ENCODE measurements around the gene DHRSX.
"Not testable (repeated sequence)": the region's sequence is repeated elsewhere in the genome, so short reads cannot be mapped to it uniquely, and the experiment has no call there.

The DHRSX gene

DNA sequence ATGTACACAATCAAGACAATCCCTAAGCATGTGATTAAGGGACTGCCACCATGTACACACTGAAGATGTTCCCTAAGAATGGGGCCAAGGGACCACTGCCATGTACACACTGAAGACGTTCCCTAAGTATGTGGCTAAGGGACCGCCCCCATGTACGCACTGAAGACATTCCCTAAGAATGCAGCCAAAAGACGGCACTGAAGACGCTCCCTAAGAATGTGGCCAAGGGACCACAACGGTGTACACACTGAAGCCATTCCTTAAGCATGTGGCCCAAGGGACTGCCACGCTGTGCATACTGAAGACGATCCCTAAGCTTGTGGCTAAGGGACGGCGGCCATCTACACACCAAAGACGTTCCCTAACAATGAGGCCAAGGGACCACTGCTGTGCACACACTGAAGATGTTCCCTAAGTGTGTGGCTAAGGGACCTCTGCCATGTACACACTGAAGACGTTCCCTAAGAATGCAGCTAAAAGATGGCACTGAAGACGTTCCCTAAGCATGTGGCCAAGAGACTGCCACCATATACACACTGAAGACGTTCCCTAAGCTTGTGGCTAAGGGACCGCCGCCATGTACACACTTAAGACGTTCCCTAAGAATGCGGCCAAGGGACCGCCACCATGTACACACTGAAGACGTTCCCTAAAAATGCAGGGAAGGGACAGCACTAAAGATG, 26.4 kb downstream of the DHRSX start:
- no peak for DNase-seq (ENCODE audit: low spot score)

DNA sequence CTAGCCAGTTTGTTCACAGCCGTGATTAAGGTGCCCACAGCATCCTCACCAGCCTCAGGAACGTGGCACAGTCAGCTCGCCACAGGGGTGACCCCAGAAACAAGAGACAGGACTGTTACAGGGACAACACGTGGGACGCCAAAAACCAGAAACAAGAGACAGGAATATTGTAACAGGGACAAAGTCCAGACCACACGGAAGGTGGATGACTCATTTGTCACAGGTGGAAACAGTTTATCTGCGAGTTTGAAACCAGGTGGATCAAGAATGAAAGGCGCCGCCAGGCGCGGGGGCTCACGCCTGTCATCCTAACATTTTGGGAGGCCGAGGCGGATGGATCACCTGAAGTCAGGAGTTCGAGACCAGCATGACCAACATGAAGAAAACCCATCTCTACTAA, 27.7 kb downstream of the DHRSX start:
- DNase-seq (ENCODE audit: low spot score): not testable (repeated sequence)

DNA sequence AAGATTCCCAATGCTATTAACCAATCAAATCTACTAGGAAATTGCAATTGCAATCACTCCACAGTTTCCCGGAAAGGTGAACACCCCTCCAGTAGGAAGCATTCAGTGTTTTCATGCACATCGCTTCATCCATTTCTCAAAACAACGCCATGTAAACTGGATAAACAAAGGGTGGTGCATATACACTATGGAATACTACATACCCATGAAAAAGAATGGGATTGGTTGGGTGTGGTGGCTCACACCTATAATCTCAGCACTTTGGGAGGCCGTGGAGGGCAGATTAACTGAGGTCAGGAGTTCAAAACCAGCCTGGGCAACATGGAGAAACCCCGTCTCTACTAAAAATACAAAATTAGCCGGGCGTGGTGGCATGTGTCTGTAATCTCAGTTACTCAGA, 29.1 kb downstream of the DHRSX start:
- DNase-seq (ENCODE audit: low spot score): no peak

DNA sequence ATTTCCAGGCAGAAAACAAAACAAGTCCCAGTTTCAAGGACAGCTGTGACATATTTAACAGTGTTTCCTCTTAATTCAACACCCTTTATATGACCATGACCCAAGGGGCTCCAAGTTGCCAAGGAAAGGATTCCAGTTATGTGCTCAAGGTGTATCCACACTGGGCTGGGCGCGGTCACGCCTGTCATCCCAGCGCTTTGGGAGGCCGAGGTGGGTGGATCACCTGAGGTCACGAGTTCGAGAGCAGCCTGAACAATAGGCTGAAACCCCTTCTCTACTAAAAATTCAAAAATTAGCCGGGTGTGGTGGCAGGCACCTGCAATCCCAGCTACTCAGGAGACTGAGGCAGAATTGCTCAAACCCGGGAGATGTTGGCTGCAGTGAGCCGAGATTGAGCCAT, 29.6 kb downstream of the DHRSX start:
- DNase-seq (ENCODE audit: low spot score): not testable (repeated sequence)

DNA sequence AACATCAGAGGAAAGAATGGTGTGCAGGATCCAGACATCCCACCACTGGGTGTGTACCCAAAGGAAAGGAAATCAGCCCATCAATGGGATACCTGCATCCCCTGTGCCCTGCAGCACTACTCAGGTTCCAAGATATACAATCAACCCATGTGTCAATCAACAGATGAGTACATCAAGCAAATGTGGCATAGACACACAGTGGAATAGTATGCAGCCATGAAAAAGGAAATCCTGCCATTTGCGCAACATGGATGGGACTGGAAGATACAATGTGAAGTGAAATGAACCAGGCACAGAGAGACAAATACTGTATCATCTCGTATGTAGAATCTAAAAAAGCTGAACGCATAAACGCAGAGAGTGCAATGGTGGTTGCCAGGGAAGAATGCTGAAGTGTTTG, 30.9 kb downstream of the DHRSX start:
- not testable (repeated sequence) for DNase-seq (ENCODE audit: low spot score)

DNA sequence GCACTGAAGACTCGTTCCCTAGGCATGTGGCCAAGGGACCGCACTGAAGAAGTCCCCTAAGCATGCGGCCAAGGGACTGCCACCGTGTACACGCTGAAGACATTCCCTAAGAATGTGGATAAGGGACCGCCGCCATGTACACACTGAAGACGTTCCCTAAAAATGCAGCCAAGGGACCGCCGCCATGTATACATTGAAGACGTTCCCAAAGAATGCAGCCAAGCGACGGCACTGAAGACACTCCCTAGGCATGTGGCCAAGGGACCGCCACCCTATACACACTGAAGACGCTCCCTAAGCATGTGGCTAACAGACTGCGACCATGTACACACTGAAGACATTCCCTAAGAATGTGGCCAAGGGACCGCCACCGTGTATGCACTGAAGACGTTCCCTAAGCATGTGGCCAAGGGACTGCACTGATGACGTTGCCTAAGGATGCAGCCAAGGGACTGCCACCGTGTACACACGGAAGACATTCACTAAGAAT, 31.5 kb downstream of the DHRSX start:
- no peak for DNase-seq (ENCODE audit: low spot score)

DNA sequence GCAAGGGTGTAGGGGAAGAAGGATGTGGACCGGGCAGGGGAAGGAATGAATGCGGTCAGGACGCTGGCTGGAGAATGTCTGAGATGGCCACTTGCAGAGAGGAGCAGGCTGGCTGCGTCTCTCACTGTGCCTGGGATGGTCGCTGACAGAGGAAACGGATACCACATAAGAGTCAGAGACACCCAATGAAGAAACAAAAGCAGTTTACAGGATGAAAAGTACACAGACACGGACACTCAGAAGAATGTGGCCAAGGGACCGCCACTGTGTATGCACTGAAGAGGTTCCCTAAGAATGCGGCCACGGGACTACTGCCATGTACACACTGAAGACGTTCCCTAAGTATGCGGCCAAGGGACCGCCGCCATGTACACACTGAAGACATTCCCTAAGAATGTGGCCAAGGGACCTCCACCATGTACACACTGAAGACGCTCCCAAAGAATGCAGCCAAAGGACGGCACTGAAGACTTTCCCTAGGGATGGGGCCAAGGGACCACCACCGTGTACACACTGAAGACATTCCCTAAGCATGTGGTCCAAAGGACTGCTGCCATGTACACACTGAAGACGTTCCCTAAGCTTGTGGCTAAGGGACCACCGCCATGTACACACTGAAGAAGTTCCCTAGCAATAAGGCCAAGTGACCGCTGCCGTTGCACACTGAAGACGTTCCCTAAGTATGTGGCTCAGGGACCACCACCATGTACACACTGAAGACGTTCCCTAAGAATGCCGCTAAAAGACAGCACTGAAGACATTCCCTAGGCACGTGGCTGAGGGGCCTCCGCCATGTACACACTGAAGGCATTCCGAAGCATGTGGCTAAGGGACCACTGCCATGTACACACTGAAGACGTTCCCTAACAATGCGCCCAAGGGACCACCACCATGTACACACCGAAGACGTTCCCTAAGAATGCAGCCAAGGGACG, 32.2 kb downstream of the DHRSX start:
- no peak for DNase-seq (ENCODE audit: low spot score)

DNA sequence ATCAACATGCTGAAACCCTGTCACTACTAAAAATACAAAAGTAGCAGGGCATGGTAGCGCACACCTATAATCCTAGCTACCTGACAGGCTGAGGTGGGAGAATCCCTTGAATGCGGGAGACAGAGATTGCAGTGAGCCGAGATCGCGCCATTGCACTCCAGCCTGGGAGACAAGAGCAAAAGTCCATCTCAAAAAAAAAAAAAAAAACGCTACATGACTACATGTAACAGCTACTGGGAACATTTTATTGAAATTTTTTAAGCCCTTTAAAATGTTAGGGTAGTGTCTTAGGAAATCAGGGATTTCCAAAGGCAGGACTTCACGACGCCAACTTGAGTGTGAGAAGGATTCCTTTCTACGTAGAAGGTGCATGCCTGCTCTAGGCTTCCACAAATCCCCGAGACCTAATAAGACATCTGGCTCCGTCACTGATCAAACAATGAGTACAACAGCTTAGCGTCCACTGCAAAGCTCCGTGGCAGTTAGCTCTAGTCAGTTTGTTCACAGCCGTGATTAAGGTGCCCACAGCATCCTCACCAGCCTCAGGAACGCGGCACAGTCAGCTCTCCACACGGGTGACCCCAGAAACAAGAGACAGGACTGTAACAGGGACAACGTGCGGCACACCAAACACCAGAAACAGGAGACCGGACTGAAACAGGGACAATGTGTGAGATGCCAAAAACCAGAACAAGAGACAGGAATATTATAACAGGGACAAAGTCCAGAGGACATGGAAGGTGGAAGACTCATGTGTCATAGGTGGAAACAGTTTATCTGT, 33.7 kb downstream of the DHRSX start:
- DNase-seq (ENCODE audit: low spot score): no peak

DNA sequence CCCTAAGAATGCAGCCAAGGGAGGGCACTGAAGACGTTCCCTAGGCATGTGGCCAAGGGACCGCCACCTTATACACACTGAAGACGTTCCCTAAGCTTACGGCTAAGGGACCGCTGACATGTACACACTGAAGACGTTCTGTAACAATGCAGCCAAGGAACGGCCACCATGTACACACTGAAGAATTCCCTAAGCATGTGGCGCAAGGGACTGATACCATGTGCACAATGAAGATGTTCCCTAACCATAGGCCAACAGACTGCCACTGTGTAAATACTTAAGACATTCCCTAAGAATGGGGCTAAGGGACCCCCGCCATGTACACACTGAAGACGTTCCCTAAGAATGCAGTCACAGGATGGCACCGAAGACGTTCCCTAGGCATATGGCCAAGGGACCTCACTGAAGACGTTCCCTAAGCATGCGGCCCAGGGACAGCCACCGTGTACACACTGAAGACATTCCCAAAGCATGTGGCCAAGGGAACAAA, 36.1 kb downstream of the DHRSX start:
- DNase-seq (ENCODE audit: low spot score): no peak

DNA sequence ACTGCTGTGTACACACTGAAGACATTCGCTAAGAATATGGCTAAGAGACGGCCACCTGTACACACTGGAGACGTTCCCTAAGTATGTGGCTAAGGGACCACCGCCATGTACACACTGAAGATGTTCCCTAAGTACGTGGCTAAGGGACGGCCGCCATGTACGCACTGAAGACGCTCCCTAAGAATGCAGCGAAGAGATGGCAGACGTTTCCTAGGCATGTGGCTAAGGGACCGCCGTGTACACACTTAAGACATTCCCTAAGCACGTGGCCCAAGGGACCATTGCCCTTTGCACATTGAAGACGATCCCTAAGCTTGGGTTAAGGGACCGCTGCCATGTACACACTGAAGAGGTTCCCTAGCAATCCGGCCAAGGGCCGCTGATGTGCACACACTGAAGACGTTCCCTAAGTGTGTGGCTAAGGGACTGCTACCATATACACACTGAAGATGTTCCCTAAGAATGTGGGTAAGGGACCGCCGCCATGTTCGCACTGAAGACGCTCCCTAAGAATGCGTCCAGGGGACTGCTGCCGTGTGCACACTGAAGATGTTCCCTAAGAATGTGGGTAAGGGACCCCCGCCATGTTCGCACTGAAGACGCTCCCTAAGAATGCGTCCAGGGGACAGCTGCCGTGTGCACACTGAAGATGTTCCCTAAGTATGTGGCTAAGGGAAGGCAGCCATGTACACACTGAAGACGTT, 36.7 kb downstream of the DHRSX start:
- DNase-seq (ENCODE audit: low spot score): no peak

DNA sequence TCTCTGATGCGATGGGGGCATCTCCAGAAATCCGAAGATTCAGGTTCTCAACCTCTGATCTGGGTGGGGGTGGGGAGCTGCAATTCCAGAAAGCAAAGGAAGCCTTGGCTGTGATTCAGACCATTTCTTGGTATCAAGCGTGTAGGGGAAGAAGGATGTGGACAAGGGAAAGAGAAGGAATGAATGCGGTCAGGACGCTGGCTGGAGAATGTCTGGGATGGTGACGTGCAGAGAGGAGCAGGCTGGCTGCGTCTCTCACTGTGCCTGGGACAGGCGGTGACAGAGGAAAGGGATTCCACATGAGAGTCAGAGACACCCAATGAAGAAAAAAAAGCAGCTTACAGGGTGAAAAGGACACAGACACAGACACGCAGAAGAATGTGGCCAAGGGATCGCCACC, 37.3 kb downstream of the DHRSX start:
- not testable (repeated sequence) for DNase-seq (ENCODE audit: low spot score)

DNA sequence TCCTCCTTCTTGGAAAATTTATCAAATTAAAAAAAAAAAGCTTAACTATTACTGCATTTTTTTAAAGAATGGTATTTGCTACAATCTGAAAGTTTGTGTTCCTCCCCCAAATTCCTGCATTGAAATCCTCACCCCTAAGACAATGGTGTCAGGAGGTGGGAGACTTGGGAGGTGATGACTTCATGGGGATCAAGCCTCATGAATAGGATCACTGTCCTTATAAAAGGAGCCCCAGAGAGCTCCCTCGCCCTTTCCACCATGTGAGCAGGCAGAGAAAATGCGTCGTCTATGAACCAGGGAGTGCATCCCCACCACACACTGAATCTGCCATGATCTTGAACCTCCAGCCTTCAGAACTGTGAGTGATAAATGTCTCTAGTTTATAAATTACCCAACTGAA, 38.0 kb downstream of the DHRSX start:
- no peak for DNase-seq (ENCODE audit: low spot score)

DNA sequence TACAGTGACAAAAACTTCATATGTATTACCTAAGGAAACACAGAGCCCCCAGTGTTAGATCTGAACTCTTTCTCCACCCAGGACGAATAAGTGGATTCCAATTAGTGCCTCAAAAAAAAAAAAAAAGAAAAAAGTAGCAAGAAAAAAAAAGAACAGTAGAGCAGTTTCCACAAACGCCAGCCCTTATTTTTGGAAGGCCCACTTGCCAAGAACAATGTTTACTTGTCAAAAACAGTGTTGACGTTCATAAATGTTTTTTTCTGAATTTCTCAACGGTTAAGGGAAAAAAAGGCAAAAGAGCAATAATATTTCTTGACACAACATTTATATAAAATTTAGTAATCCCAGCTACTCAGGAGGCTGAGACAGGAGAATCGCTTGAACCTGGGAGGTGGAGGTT, 38.7 kb downstream of the DHRSX start:
- DNase-seq (ENCODE audit: low spot score): no peak

DNA sequence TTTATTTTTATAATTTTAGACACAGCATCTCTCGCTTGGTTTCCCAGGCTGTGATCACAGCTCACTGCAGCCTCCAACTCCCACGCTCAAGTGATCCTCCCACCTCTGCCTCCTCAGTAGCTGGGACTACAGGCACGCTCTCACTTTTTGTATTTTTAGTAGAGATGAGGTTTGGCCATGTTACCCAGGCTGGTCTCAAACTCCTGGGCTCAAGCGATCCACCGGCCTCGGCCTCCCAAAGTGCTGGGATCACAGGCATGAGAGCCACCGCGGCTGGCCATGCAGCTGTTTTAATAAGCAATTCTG, 39.1 kb downstream of the DHRSX start:
- DNase-seq (ENCODE audit: low spot score): no peak

DNA sequence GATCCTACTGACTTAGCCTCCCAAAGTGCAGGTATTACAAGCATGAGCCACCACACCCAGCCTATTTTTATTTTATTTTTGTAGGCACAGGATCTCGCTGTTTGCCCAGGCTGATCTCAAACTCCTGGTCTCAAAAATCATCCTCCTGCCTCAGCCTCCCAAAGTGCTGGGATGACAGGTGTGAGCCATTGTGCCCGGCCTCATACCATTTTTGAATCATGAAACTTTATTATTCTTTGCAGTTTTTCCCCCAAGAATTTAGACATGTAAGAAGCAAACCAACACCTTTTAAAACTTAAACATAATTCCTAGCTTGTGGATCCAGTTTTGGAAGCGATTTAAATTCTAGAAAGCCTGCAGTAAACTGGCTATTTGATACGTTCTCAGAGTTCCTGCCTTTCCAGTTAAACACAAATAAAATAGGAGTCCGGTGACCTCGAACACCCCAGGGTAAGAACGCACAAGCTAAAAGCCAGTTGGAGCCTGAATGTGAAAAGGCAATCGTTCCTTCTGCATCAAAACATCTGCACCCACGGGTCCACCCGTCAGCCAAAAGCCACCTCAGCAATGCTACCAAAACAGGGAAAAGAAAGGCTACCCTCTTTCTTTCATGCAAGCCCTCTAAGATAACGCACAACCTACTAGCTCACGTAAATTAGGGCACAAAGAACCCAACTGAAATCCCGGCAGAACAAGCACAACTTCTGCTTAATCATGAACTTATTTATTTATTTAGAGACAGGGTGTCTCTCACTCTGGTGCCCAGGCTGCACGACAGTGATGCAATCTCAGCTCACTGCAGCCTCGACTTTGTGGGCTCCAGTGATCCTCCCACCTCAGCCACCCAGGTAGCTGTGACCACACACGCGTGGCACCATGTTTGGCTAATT, 39.7 kb downstream of the DHRSX start:
- DNase-seq (ENCODE audit: low spot score): not testable (repeated sequence)

DNA sequence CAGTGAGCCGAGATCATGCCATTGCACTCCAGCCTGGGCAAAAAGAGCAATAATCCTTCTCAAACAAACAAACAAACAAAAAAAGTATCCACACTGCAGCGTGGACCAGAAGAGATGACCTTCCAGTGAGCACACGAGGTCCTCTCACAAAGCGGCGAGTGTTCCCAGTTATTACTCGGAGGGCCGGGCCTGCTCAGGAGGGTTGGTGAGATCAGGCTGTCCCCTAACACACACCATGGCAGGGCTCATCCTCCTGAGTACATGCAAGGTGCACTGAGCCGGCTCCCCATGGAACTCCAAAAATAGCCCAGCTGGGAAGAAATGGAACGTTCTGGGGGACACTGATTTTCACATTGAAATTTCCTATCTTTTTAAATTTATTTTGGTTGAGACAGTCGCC, 40.7 kb downstream of the DHRSX start:
- DNase-seq (ENCODE audit: low spot score): not testable (repeated sequence)

DNA sequence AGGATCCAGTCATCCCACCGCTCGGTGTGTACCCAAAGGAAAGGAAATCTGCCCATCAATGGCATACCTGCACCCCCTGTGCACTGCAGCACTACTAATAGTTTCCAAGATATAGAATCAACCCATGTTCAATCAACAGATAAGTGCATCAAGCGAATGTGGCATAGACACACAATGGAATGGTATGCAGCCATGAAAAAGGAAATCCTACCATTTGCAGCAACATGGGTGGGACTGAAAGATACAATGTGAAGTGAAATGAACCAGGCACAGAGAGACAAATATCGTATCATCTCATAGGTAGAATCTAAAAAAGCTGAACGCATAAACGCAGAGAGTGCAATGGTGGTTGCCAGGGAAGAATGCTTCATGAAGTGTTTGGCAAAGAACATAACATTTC, 42.5 kb downstream of the DHRSX start:
- DNase-seq (ENCODE audit: low spot score): no peak

DNA sequence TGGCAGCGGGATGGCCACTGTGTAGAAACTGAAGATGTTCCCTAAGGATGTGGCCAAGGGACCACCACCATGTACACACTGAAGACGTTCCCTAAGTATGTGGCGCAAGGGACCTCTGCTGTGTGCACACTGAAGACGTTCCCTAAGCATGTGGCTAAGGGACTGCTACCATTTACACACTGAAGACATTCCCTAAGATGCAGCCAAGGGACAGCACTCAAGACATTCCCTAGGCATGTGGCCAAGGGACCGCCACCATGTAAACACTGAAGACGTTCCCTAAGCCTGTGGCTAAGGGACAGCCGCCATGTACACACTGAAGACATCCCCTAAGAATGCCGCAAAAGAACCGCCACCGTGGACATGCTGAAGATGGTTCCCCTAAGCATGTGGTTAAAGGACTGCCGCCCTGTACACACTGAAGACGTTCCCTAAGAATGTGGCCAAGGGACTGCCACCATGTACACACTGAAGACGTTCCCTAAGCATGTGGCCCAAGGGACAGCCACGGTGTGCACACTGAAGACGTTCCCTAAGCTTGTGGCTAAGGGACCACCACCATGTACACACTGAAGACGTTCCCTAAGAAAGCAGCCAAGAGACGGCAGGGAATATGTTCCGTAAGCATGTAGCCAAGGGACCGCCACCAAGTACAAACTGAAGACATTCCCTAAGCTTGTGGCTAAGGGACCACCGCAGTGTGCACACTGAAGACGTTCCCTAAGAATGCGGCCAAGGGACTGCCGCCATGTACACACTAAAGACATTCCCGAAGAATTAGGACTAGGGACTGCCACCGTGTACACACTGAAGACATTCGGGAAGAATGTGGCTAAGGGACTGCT, 43.3 kb downstream of the DHRSX start:
- DNase-seq (ENCODE audit: low spot score): no peak

DNA sequence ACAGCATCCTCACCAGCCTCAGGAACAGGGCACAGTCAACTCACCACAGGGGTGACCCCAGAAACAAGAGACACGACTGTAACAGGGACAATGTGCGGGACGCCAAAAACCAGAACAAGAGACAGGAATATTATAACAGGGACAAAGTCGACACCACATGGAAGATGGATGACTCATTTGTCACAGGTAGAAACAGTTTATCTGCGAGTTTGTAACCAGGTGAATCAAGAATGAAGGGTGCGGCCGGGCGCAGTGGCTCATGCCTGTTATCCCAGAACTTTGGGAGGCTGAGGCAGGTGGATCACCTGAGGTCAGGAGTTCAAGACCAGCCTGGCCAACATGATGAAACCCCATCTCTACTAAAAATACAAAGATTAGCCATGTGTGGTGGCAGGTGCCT, 44.7 kb downstream of the DHRSX start:
- not testable (repeated sequence) for DNase-seq (ENCODE audit: low spot score)

DNA sequence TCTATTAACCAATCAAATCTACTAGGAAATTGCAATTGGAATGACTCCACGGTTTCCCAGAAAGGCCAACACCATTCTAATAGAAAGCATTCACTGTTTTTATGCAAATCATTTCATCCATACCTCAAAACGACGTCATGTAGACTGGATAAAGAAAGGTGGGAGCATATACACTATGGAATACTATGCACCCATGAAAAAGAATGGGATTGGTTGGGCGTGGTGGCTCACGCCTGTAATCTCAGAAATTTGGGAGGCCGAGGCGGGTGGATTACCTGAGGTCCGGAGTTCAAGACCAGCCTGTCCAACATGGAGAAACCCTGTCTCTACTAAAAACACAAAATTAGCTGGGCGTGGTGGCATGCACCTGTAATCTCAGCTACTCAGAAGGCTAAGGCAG, 46.2 kb downstream of the DHRSX start:
- DNase-seq (ENCODE audit: low spot score): not testable (repeated sequence)
